HG02588 (cell line): Measurements from ENCODE around the gene TK2.
"Not testable (repeated sequence)": the region's sequence is repeated elsewhere in the genome, so short reads cannot be mapped to it uniquely, and the experiment has no call there.

ENCODE experiments used
- ATAC-seq: cut with Tn5 transposase; IDR thresholded peaks from one replicate; pipeline ENCODE4 v1.9.1; 2021; ENCODE audit warnings: mild to moderate bottlenecking, moderate library complexity; ENCODE audit not compliant: unreplicated experiment

Gene TK2

GRCh38 chr16:66471264-66471663 is 78.7 kb downstream of the TK2 start:
- no peak for ATAC-seq

DNA sequence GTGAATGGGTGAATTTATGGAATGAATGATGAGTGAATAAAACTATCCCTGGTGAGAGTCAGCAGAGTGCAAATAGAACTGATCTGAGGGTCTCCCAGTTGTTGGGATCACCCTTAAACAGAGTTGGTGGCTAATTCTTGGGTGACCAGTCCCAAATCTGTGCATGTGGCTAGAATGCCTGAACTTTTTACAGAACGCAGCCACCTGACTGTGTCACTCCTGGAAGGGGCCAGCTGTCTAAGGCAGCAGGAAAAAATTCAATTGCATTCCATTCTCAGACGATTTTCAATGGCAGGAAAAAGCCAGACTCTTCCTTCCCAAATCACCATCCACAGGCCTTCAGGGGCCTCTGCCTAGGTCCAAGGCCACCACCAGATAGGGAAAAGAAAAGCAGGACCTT is 79.4 kb downstream of the TK2 start:
- no peak for ATAC-seq

- no peak for ATAC-seq
Measured at GRCh38 chr16:66469947-66470546, 79.9 kb downstream of the TK2 start.

GRCh38 chr16:66469291-66469946 is 80.5 kb downstream of the TK2 start:
- no peak for ATAC-seq

DNA sequence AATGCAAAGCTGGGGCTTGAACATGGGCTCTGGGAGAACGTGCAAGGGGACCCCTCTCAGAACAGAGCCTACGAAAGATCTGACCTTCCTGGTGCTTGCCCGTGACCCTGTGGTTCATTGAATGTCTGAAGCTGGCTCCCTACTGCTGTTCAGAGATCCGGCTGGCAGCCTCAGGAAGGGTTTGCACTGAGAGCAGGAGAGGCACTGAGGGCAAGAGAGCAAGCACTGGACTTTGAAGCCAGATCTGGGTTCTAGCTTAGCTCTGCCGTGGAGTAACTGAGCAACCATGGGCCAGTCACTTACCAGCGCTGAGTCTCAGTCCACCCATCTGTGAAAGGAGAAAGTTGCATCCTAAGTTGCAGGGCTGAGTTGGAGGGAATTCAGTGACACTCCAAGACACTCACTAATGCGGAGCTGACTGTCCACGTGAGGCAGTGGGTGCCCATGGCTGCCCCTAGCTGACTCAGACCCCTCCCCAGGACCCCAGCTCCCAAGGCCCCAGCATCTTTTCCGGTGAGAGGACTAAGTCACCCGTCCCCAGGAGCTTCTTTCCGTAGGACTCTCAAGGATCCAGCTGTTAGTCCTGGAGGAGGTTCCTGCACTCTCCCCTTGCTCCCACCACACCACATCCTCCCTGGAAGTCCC is 81.5 kb downstream of the TK2 start:
- ATAC-seq, result no peak

DNA sequence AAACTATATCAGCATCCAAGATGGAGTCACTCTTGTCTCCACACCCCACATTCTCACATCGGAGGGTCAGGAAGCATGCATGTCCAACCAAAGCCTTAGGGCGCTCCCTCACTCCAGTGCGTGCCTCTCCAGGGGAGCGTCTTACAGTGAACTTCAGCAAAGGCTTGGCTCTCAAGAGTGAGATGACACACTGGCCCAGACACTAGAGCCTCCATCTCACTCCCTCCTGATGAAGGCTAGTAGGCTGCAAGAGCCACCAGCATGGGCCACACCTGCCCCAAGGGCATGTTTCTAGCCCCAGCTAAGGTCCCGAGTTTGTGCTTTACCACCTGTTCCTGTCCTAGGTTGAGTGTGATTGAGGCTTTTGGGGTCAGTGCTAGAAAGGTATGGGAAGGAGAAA is 82.3 kb downstream of the TK2 start:
- no peak for ATAC-seq

GRCh38 chr16:66466636-66467035 is 83.3 kb downstream of the TK2 start:
- ATAC-seq, result not testable (repeated sequence)

GRCh38 chr16:66465946-66466345 is 84.0 kb downstream of the TK2 start:
- ATAC-seq, result not testable (repeated sequence)

DNA sequence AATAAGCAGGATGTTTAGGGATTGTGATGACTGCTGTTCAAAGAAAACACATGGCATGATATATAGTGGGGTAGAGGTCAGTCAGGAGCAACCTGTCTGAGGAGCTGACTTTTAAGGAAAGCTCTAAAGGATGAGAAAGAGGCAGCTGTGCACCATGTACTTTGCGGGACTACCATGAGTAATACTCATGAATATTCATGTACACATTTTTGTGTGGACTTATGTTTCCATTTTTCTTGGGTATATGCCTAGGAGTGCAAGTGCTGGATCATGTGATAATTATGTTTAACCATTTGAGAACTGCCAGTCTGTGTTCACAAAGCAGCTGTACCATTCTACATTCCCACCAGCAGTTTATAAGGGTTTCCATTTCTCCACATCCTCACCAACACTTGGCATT is 87.0 kb downstream of the TK2 start:
- ATAC-seq, result no peak

GRCh38 chr16:66460703-66461102 is 89.2 kb downstream of the TK2 start:
- ATAC-seq, result no peak

GRCh38 chr16:66459878-66460277 is 90.0 kb downstream of the TK2 start:
- ATAC-seq, result no peak

DNA sequence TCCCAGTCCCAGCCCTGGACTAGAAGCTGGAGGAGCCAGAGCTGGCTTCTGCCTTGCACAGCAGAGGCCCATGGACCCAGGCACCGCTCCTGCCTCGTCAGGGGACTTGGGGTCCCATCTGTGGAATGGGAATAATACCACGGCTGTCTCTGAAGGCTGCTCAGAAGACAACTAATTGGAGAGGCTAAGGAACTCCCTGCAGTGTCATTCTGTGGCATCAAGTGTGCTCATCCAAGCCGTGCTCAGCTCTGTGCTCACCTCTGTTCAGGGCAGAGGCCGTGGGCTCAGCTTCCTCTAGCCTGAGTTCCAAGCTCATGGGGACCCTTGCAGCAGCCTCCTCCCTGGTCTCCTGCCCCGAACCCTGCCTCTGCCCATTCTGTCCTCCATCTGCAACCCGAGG is 91.1 kb downstream of the TK2 start:
- no peak for ATAC-seq

- no peak for ATAC-seq
Measured at GRCh38 chr16:66458292-66458691, 91.6 kb downstream of the TK2 start.
